IMR-90 (cell line): Measurements from ENCODE around the gene C6orf47. TPM values are rescaled to one million over a fixed set of nuclear protein-coding genes. Genes with fewer than 3 reads are reported as not detected.

Experiments
- ATAC-seq: fragments of 200-7000 bp; cut with Tn5 transposase; 2 replicates; pipeline ENCODE4 v1.9.1; 2020; ENCODE audit warnings: low read depth, mild to moderate bottlenecking, moderate library complexity
- BruUV-seq: library from RNA; stranded (reverse); fragments of 400-500 nt; replicated peaks from 2 replicates; lab custom pipeline; 2021; lab: Mats Ljungman, UMichigan
- CTCF ChIA-PET: fragments of 300-600 bp; formaldehyde crosslinking; extraction: SDS; loops from one replicate; lab custom pipeline; 2021; ENCODE audit warnings: antibody characterized with exemption; lab: Yijun Ruan, JAX
- POLR2A ChIA-PET: fragments of 300-600 bp; sonication (Branson Sonifier 250); formaldehyde crosslinking; loops from one replicate; lab custom pipeline; 2022; ENCODE audit warnings: antibody characterized with exemption; ENCODE audit not compliant: unreplicated experiment; lab: Charles Lee
- DNase-seq: peaks from one replicate; pipeline ENCODE4 v3.0.0; 2013
- H2AFZ ChIP-seq: replicated peaks from 2 replicates; pipeline ENCODE3; 2013; ENCODE audit warnings: low read length, mild to moderate bottlenecking; ENCODE audit not compliant: poor library complexity
- H2AK5ac ChIP-seq: 2 replicates; pipeline ENCODE4 v1.6.1; 2013; ENCODE audit warnings: low read depth, low read length, inconsistent platforms
- H2AK9ac ChIP-seq: replicated peaks from 2 replicates; pipeline ENCODE3; 2013; ENCODE audit warnings: mild to moderate bottlenecking, low read depth, low read length, moderate library complexity; ENCODE audit not compliant: poor library complexity
- H2BK120ac ChIP-seq: 2 replicates; pipeline ENCODE4 v1.6.1; 2013; ENCODE audit warnings: low read depth, low read length, inconsistent platforms
- H2BK15ac ChIP-seq: 3 replicates; pipeline ENCODE4 v1.6.1; 2013; ENCODE audit warnings: low read depth, low read length, inconsistent platforms
- H2BK20ac ChIP-seq: 2 replicates; pipeline ENCODE4 v1.6.1; 2013; ENCODE audit warnings: low read depth, mild to moderate bottlenecking, inconsistent platforms, low read length, moderate library complexity
- H2BK5ac ChIP-seq: 2 replicates; pipeline ENCODE4 v1.6.1; 2013; ENCODE audit warnings: mild to moderate bottlenecking, low read depth, low read length, inconsistent platforms; ENCODE audit not compliant: poor library complexity, severe bottlenecking
- H3K14ac ChIP-seq: replicated peaks from 2 replicates; pipeline ENCODE4 v1.6.1; 2013; ENCODE audit warnings: low read depth, low read length, inconsistent platforms
- H3K18ac ChIP-seq: 2 replicates; pipeline ENCODE4 v1.6.1; 2013; ENCODE audit warnings: low read depth, low read length, control low read depth
- H3K23ac ChIP-seq: 2 replicates; pipeline ENCODE4 v1.6.1; 2013; ENCODE audit warnings: low read depth, low read length, inconsistent platforms
- H3K27ac ChIP-seq: 2 replicates; pipeline ENCODE4 v1.5.1; 2013; ENCODE audit warnings: mild to moderate bottlenecking, control low read depth, low read length; ENCODE audit not compliant: insufficient read depth
- H3K27me3 ChIP-seq: 2 replicates; pipeline ENCODE4 v1.6.1; 2013; ENCODE audit warnings: low read length; ENCODE audit not compliant: control insufficient read depth, insufficient read depth
- H3K36me3 ChIP-seq: 2 replicates; pipeline ENCODE4 v1.6.1; 2013; ENCODE audit warnings: low read length, mixed read lengths; ENCODE audit not compliant: control insufficient read depth, insufficient read depth
- H3K4ac ChIP-seq: 2 replicates; pipeline ENCODE4 v1.6.1; 2013; ENCODE audit warnings: low read depth, low read length, inconsistent platforms
- H3K4me1 ChIP-seq: 2 replicates; pipeline ENCODE4 v1.6.1; 2013; ENCODE audit warnings: low read length, mixed read lengths; ENCODE audit not compliant: control insufficient read depth, insufficient read depth
- H3K4me2 ChIP-seq: 2 replicates; pipeline ENCODE4 v1.6.1; 2013; ENCODE audit warnings: low read depth, mild to moderate bottlenecking, control low read depth, low read length, moderate library complexity
- H3K4me3 ChIP-seq: 2 replicates; pipeline ENCODE4 v1.5.1; 2013; ENCODE audit warnings: low read depth, mild to moderate bottlenecking, control low read depth, low read length, moderate library complexity; ENCODE audit not compliant: insufficient read depth
- H3K56ac ChIP-seq: 2 replicates; pipeline ENCODE4 v1.6.1; 2013; ENCODE audit warnings: low read length, inconsistent platforms; ENCODE audit not compliant: insufficient read depth; ENCODE audit errors: extremely low read depth
- H3K79me1 ChIP-seq, 2 experiments: 2 replicates each; pipeline ENCODE4 v1.6.1; 2013; ENCODE audit warnings: low read length in 2 of 2, inconsistent platforms in 1 of 2, low read depth in 1 of 2
- H3K9ac ChIP-seq: 2 replicates; pipeline ENCODE4 v1.6.1; 2013; ENCODE audit warnings: low read depth, low read length, control low read depth
- H3K9me1 ChIP-seq: 2 replicates; pipeline ENCODE4 v1.6.1; 2013; ENCODE audit warnings: low read length, inconsistent platforms; ENCODE audit not compliant: insufficient read depth
- H3K9me3 ChIP-seq: 2 replicates; pipeline ENCODE4 v1.6.1; 2013; ENCODE audit warnings: low read length; ENCODE audit not compliant: control insufficient read depth, insufficient read depth
- H4K20me1 ChIP-seq: 2 replicates; pipeline ENCODE4 v1.6.1; 2013; ENCODE audit warnings: low read length, inconsistent platforms; ENCODE audit not compliant: insufficient read depth
- H4K5ac ChIP-seq: 2 replicates; pipeline ENCODE4 v1.6.1; 2013; ENCODE audit warnings: mild to moderate bottlenecking, low read depth, low read length, control low read depth
- H4K8ac ChIP-seq, 2 experiments: 2 replicates each; pipeline ENCODE4 v1.6.1; 2013; ENCODE audit warnings: low read depth in 2 of 2, low read length in 2 of 2, control low read depth in 1 of 2, inconsistent platforms in 1 of 2
- H4K91ac ChIP-seq: 2 replicates; pipeline ENCODE4 v1.6.1; 2013; ENCODE audit warnings: low read depth, low read length, inconsistent platforms; ENCODE audit not compliant: insufficient read depth
- BHLHE40 ChIP-seq: fragments of 150-350 bp; IDR thresholded peaks from 2 replicates; pipeline ENCODE4 v1.6.1; 2016; ENCODE audit warnings: mild to moderate bottlenecking, low read depth, low read length
- RCOR1 ChIP-seq: IDR thresholded peaks from 2 replicates; pipeline ENCODE4 v1.6.1; 2012; ENCODE audit warnings: mild to moderate bottlenecking, low read length, improper control_type of control experiment; ENCODE audit not compliant: insufficient replicate concordance
- WGBS, 2 experiments: methylation state at CpG; one replicate each; pipeline versions ENCODE4 v1.1.5 to v1.1.7; 2013; ENCODE audit warnings: missing lambda C conversion rate in 2 of 2; ENCODE audit not compliant: insufficient read length in 1 of 2; ENCODE audit errors: extremely low coverage in 2 of 2; 5-methylcytosine and 5-hydroxymethylcytosine counted together
- dilution Hi-C: fragments of 300-500 bp; cut with HindIII; formaldehyde crosslinking; loops from one replicate; pipeline ENCODE4 v1.14.3; 2018; ENCODE audit warnings: low sequenced_read_pairs; ENCODE audit not compliant: unreplicated experiment
- in situ Hi-C: fragments of 300-500 bp; cut with MboI; formaldehyde crosslinking; loops from 3 replicates; pipeline ENCODE4 v1.14.3; 2019; ENCODE audit warnings: low sequenced_read_pairs, inconsistent platforms, mixed read lengths
- intact Hi-C: fragments of 100-400 bp; cut with micrococcal nuclease; formaldehyde crosslinking; loops from 2 replicates; pipeline ENCODE4 v1.10.0; 2022
- polyA plus RNA-seq, 3 experiments: library from polyadenylated mRNA; depleted of rRNA; stranded (reverse); fragments of >200 nt; gene quantifications; 2 replicates each; pipeline ENCODE4 v1.2.3, GENCODE V29; 2012; ENCODE audit warnings: low replicate concordance in 1 of 3
- total RNA-seq: library from RNA; depleted of rRNA; stranded (reverse); fragments of >200 nt; gene quantifications from 2 replicates; pipeline ENCODE4 v1.2.3, GENCODE V29; 2012
- TF ChIP-seq, protein P1 (sequence below): conservative IDR thresholded peaks from 2 replicates; pipeline ENCODE4 v1.5.1; 2012; ENCODE audit warnings: mild to moderate bottlenecking, low read depth, low read length, improper control_type of control experiment

The C6orf47 gene
- total and polyA plus RNA-seq, 2 of the 4 experiments (the other 2 are of a cell fraction): 8.9 to 14.2 TPM

DNA sequence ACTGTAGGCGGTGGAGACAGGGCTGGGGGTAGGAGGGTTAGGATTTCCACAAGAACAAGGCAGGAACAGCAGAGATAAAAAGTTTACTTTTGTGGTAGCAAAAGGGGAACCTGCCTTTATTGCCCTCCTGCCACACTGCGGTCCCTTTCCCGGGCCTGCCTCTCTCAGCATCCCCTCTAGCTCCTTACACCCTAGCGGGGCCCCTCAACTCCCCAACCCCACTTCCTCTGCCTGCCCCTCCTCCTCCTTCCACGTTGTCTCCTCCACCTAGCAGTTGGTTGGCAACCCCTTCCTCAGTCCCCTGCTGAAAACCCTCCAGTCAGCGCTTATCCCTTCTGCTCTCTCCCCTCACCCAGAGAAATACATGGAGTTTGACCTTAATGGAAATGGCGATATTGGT, 44.8 kb downstream of the C6orf47 start:
- Histone ChIP-seq H3K27me3 (peaks cover 7% of the 10 kb centered on the region), H3K23ac (no peak overlapping the region), H3K18ac (no peak overlapping the region), H2BK15ac (no peak overlapping the region), H2BK20ac (no peak overlapping the region), H3K9ac (no peak overlapping the region), H3K79me1 (no peaks in the 10 kb centered on the region), H2AFZ (no peak overlapping the region), H4K5ac (no peak overlapping the region), H3K9me3 (no peaks in the 10 kb centered on the region), H2AK5ac (no peak overlapping the region), H4K8ac (no peak overlapping the region), H3K56ac (no peak overlapping the region), H2BK5ac (no peak overlapping the region), H3K9me1 (0 out of 2 replicates have a peak, but pooled peaks cover 3% of the 10 kb centered on the region), H2AK9ac (no peak overlapping the region), H2BK120ac (no peak overlapping the region), H3K4ac (no peak overlapping the region), H4K20me1 (peaks cover 3% of the 10 kb centered on the region; the same call in 1 of the 2 replicates), H3K14ac (no peak overlapping the region), H3K4me3 (no peak overlapping the region), H3K4me2 (no peak overlapping the region), H3K27ac (no peak overlapping the region), H4K91ac (no peak overlapping the region), H3K36me3 (no peaks in the 10 kb centered on the region), H3K4me1 (no peaks in the 10 kb centered on the region)
- dilution Hi-C loops: no loop called here
- 21% methylated on average over 2 of the region's 7 CpGs; no CpG with 5 or more reads in 1 of the 2 experiments for WGBS, 2 experiments
- ChIA-PET CTCF (no interaction called here), POLR2A (no interaction called here)
- ATAC-seq (no peak), DNase-seq (no peak)
- intact Hi-C loops: loop anchor here (2.0 kb wide), 1 partner anchor 55 kb away; no protein-coding TSS in a partner anchor
- TF ChIP-seq BHLHE40 (no peak), RCOR1 (no peak)
- TF ChIP-seq, protein P1, sequence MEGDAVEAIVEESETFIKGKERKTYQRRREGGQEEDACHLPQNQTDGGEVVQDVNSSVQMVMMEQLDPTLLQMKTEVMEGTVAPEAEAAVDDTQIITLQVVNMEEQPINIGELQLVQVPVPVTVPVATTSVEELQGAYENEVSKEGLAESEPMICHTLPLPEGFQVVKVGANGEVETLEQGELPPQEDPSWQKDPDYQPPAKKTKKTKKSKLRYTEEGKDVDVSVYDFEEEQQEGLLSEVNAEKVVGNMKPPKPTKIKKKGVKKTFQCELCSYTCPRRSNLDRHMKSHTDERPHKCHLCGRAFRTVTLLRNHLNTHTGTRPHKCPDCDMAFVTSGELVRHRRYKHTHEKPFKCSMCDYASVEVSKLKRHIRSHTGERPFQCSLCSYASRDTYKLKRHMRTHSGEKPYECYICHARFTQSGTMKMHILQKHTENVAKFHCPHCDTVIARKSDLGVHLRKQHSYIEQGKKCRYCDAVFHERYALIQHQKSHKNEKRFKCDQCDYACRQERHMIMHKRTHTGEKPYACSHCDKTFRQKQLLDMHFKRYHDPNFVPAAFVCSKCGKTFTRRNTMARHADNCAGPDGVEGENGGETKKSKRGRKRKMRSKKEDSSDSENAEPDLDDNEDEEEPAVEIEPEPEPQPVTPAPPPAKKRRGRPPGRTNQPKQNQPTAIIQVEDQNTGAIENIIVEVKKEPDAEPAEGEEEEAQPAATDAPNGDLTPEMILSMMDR: no peak
- no TSS peak for BruUV-seq
- in situ Hi-C loops: no loop called here
